ENCODE data around the gene MUL1. TPM values are rescaled to one million over a fixed set of nuclear protein-coding genes. Genes with fewer than 3 reads are reported as not detected.

The MUL1 gene
- total RNA-seq, 1 experiment from 2014 or later, result 21.9 TPM

DNA sequence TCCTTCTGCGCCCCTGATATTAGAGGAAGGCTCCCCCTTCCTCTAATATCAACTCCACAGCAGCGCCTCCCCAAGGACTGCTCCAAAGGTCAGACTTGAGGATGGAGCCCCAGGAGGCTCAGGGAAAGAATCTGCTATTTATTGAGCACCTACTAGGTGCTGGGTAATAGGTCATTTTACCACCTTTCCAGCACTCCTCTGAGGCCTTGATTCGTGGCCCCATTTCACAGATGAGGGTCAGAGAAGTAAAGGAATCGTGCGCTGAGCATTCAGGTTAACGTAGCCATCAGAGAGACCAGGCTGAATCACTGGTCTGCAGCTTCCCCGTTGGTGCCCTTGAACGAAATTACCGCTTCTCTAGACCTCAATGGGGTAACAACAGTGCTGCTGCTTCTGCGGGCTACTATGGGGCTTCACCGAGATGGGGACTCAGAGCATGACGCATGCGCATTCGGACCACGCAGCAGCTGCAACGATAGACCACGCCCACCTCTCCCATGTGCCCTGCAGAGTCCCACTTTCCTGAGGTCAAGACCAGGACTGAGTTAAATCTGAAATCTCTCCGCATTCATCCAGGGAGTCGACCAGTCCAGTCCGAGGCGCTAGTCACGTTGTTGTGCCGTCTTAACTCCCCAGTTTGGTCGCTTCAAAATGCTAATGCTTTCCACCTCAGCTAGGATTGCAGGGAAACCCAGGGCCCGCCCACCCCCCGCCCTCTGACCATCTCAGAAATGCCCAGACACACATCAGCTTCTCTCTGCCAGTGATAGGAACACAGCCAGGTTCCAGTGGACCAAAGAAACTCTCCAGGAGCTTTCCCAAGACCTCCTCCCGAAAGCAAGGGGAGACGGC lies 34.9 kb downstream of the MUL1 start (continued):
- TF ChIP-seq, protein P1, sequence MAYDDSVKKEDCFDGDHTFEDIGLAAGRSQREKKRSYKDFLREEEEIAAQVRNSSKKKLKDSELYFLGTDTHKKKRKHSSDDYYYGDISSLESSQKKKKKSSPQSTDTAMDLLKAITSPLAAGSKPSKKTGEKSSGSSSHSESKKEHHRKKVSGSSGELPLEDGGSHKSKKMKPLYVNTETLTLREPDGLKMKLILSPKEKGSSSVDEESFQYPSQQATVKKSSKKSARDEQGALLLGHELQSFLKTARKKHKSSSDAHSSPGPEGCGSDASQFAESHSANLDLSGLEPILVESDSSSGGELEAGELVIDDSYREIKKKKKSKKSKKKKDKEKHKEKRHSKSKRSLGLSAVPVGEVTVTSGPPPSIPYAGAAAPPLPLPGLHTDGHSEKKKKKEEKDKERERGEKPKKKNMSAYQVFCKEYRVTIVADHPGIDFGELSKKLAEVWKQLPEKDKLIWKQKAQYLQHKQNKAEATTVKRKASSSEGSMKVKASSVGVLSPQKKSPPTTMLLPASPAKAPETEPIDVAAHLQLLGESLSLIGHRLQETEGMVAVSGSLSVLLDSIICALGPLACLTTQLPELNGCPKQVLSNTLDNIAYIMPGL (CRISPR knock-in tag; IDR thresholded peaks at IDR 0.05), result no peak
- no peak for TF ChIP-seq MXD4 (CRISPR knock-in tag; IDR thresholded peaks at IDR 0.05; ENCODE audit: borderline replicate concordance)
- no peak for TF ChIP-seq FOXJ3 (CRISPR knock-in tag; IDR thresholded peaks at IDR 0.05; ENCODE audit: borderline replicate concordance)
- TF ChIP-seq, protein P2, sequence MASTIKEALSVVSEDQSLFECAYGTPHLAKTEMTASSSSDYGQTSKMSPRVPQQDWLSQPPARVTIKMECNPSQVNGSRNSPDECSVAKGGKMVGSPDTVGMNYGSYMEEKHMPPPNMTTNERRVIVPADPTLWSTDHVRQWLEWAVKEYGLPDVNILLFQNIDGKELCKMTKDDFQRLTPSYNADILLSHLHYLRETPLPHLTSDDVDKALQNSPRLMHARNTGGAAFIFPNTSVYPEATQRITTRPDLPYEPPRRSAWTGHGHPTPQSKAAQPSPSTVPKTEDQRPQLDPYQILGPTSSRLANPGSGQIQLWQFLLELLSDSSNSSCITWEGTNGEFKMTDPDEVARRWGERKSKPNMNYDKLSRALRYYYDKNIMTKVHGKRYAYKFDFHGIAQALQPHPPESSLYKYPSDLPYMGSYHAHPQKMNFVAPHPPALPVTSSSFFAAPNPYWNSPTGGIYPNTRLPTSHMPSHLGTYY (CRISPR knock-in tag; IDR thresholded peaks at IDR 0.05), result no peak
- TF ChIP-seq, protein P3, sequence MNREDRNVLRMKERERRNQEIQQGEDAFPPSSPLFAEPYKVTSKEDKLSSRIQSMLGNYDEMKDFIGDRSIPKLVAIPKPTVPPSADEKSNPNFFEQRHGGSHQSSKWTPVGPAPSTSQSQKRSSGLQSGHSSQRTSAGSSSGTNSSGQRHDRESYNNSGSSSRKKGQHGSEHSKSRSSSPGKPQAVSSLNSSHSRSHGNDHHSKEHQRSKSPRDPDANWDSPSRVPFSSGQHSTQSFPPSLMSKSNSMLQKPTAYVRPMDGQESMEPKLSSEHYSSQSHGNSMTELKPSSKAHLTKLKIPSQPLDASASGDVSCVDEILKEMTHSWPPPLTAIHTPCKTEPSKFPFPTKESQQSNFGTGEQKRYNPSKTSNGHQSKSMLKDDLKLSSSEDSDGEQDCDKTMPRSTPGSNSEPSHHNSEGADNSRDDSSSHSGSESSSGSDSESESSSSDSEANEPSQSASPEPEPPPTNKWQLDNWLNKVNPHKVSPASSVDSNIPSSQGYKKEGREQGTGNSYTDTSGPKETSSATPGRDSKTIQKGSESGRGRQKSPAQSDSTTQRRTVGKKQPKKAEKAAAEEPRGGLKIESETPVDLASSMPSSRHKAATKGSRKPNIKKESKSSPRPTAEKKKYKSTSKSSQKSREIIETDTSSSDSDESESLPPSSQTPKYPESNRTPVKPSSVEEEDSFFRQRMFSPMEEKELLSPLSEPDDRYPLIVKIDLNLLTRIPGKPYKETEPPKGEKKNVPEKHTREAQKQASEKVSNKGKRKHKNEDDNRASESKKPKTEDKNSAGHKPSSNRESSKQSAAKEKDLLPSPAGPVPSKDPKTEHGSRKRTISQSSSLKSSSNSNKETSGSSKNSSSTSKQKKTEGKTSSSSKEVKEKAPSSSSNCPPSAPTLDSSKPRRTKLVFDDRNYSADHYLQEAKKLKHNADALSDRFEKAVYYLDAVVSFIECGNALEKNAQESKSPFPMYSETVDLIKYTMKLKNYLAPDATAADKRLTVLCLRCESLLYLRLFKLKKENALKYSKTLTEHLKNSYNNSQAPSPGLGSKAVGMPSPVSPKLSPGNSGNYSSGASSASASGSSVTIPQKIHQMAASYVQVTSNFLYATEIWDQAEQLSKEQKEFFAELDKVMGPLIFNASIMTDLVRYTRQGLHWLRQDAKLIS (CRISPR knock-in tag; IDR thresholded peaks at IDR 0.05; ENCODE audit: borderline replicate concordance), result no peak
- TF ChIP-seq ATF1 (CRISPR knock-in tag; IDR thresholded peaks at IDR 0.05), result no peak
- no peak for TF ChIP-seq EMX1 (CRISPR knock-in tag; IDR thresholded peaks at IDR 0.05)

DNA sequence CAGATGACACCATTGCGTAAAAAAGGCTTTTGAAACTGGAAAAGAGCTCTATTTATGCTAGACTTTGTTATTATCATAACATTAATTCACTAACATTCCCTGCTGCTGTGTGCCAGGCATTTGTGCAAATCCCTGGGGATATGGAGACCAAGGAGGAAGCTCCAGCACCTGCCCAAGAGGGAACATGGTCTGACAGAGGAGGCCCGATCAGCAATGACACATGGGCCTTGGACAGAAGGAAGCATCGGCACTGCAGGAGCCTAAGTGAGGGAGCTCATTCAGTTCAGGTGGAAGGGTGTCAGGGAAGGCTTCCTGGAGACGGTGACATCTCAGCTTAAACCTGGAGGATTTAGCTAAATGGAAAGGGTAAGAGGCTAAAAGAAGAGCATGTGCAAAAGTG lies 35.8 kb downstream of the MUL1 start:
- Mint-ChIP-seq H3K27me3 (ENCODE audit: low read depth) (peaks cover 30% of the 10 kb centered on the region), H3K4me3 (no peak overlapping the region), H3K4me1 (peaks cover 34% of the 10 kb centered on the region), H3K9me3 (no peaks in the 10 kb centered on the region), H3K27ac (no peak overlapping the region), H3K36me3 (no peaks in the 10 kb centered on the region)
- no peak for ATAC-seq
- ChIA-PET POLR2A (no interaction called here), CTCF (interaction anchor here (2.2 kb wide), 1 partner anchor 41 kb away, joined by 15 read pairs; no protein-coding TSS in a partner anchor)
- DNase-seq (ENCODE audit: low spot score), result no peak
- TF ChIP-seq IRF2 (CRISPR knock-in tag; IDR thresholded peaks at IDR 0.05; ENCODE audit: borderline replicate concordance, low read depth), result no peak
- no peak for TF ChIP-seq FOXK1 (CRISPR knock-in tag; IDR thresholded peaks at IDR 0.05)
- TF ChIP-seq TEAD4 (CRISPR knock-in tag; IDR thresholded peaks at IDR 0.05), result no peak
- TF ChIP-seq ZBTB21 (CRISPR knock-in tag; IDR thresholded peaks at IDR 0.05; ENCODE audit: borderline replicate concordance), result no peak
- TF ChIP-seq SP1 (CRISPR knock-in tag; conservative IDR thresholded peaks at IDR 0.05), result no peak
- TF ChIP-seq, protein P4, sequence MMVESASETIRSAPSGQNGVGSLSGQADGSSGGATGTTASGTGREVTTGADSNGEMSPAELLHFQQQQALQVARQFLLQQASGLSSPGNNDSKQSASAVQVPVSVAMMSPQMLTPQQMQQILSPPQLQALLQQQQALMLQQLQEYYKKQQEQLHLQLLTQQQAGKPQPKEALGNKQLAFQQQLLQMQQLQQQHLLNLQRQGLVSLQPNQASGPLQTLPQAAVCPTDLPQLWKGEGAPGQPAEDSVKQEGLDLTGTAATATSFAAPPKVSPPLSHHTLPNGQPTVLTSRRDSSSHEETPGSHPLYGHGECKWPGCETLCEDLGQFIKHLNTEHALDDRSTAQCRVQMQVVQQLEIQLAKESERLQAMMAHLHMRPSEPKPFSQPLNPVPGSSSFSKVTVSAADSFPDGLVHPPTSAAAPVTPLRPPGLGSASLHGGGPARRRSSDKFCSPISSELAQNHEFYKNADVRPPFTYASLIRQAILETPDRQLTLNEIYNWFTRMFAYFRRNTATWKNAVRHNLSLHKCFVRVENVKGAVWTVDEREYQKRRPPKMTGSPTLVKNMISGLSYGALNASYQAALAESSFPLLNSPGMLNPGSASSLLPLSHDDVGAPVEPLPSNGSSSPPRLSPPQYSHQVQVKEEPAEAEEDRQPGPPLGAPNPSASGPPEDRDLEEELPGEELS (CRISPR knock-in tag; IDR thresholded peaks at IDR 0.05), result no peak
- TF ChIP-seq, protein P5, sequence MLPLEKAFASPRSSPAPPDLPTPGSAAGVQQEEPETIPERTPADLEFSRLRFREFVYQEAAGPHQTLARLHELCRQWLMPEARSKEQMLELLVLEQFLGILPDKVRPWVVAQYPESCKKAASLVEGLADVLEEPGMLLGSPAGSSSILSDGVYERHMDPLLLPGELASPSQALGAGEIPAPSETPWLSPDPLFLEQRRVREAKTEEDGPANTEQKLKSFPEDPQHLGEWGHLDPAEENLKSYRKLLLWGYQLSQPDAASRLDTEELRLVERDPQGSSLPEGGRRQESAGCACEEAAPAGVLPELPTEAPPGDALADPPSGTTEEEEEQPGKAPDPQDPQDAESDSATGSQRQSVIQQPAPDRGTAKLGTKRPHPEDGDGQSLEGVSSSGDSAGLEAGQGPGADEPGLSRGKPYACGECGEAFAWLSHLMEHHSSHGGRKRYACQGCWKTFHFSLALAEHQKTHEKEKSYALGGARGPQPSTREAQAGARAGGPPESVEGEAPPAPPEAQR (CRISPR knock-in tag; IDR thresholded peaks at IDR 0.05), result no peak
- TF ChIP-seq, protein P6, sequence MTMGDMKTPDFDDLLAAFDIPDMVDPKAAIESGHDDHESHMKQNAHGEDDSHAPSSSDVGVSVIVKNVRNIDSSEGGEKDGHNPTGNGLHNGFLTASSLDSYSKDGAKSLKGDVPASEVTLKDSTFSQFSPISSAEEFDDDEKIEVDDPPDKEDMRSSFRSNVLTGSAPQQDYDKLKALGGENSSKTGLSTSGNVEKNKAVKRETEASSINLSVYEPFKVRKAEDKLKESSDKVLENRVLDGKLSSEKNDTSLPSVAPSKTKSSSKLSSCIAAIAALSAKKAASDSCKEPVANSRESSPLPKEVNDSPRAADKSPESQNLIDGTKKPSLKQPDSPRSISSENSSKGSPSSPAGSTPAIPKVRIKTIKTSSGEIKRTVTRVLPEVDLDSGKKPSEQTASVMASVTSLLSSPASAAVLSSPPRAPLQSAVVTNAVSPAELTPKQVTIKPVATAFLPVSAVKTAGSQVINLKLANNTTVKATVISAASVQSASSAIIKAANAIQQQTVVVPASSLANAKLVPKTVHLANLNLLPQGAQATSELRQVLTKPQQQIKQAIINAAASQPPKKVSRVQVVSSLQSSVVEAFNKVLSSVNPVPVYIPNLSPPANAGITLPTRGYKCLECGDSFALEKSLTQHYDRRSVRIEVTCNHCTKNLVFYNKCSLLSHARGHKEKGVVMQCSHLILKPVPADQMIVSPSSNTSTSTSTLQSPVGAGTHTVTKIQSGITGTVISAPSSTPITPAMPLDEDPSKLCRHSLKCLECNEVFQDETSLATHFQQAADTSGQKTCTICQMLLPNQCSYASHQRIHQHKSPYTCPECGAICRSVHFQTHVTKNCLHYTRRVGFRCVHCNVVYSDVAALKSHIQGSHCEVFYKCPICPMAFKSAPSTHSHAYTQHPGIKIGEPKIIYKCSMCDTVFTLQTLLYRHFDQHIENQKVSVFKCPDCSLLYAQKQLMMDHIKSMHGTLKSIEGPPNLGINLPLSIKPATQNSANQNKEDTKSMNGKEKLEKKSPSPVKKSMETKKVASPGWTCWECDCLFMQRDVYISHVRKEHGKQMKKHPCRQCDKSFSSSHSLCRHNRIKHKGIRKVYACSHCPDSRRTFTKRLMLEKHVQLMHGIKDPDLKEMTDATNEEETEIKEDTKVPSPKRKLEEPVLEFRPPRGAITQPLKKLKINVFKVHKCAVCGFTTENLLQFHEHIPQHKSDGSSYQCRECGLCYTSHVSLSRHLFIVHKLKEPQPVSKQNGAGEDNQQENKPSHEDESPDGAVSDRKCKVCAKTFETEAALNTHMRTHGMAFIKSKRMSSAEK (CRISPR knock-in tag; IDR thresholded peaks at IDR 0.05; ENCODE audit: borderline replicate concordance), result no peak
- no peak for TF ChIP-seq TP53 (CRISPR knock-in tag; IDR thresholded peaks at IDR 0.05)

Data from WTC11 (cell line).